ENCODE data around the gene CFAP91. TPM values are rescaled to one million over a fixed set of nuclear protein-coding genes. Genes with fewer than 3 reads are reported as not detected.

Gene CFAP91
- total RNA-seq = 0.45 and 0.50 TPM in 2 replicates

DNA sequence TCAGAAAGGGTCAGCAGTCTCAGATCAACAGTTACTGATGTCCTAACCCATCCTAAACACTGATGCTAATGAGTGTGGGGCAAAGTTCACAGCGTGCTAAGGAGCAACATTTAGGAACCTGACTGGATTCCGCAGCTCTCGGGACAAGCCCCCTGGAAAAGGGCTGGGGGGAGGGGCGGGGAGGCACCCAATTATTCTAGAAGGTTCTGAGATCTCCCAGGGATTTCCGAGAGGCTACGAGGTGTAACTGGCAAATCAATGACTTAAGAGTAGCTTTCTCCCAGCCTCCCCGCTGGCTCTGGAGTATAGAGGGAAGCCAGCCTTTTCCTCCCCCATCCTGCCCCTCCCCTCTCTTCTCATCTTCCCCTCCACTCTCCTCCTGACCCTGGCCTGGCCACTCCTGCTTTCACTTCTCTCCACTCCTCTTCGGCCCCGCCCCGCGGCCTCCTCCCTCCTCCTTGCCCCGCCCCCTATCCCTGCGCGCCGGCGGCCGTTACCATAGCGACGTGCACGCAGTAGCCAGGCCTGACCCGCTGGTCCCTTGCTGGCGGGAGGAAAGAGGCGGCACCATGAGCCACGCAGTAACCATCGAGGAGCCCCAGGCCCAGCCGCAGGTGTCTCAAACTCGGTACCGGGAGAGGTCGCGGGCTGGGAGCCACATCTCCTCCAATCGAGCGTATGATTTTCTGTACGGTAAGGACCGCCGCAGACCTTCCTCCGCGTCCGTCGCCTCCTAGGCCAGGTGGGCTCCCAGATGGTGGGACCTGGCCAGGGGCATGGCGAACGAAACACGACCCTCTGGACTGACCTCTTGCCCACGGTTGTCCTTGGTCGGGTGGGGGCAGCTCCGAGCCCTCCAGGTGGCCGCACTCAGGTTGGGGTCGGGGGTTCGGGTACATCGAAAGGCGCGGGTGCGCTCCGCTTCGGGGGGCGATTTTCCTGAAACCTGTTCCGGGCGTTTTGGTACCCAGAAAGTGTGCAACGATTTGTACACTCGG is at the start of gene CFAP91:
CFAP91 (plus strand) TSS at position 493 of the 998 bp plus-strand sequence; CDS start at position 570, 77 bp downstream.

DNA sequence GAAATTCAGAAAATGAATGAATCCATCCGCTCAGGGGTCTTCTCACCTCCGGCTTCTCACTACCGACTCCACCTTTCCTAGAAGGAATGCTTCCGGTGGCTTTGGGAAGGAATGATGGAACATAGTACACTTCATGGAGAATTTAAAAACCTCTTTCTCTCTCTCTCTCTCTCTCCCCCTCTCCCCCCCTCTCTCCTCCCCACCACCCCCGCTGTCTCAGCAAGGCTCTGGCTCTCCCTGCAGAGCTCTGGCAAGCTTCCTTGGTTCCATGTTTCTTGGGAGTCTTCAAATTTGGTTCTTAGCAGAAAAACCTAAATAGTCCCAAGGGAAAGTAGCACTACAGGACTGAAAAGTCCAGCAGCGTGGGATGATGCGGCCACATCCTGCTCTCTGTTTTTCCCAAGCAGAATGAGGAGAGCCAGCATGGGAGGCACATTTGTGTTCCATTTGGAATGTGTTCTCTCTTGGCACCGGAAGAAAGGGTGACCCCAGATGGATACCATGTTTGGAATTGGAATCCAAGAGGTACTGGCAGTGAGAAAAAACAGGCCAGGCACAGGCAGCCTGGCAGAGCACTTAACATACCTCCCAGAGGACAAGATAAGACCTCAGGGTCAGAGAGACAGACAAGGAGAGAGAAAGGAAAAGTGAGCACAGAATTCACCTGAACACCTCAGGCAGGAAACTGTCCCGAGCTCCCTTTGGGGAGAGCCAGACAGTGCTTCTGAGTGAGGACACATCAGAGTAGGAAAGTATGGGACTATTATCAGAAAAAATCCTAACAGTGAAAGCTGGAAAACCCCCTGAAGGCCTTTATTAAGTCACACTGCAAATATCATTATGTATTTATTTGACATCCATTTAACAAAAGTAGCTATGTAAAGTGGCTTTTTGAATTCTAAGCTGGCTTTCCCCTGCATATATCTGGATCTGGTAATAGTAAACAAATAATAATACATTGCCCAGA is 42.1 kb upstream of the CFAP91 start, which contains the start of gene POPDC2:
POPDC2 (minus strand) TSS at position 116 of the 967 bp plus-strand sequence. CDS start 166 bp downstream, outside the sequence.

DNA sequence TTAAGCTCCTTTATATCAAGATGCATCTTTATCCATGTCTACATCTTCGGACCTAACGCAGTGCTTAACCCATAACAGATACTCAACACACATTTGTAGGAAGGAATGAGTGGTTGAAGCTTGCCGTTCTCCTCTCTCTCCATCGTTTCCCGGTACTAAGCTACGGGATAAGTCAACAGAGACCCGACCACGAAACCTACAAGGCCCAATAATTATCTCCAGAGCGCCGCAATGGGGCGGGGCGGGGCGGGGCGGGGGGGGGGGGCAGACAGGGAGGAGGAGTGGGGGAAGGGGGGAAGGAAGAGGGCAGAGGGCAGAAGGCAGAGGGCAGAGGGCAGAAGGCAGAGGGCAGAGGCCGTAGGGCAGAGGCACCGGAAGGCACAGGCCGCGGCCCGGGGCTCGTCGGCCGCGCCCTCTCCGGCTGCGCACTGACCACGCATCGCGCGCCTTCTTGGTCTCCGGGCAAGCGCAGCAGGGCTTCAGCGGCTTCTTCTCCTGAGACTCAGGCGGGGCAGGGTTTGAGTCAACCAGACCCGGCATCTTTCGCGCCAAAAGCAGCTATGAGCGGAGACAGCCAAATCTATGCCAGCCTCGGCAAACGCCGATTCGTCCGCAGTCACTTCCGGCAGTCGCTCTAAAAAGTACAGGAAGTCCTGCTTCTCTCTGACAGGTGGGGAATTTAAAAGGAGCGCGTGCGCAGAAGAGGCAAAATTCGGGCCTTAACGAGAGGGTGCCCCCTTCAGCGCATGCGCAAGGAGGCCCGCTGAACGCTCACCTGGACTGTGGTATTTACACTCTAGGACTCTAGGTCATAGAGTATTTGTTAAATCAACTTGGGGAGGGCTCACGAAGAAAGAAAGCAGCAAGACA is 25.8 kb upstream of the CFAP91 start, which contains the start of gene COX17:
COX17 (minus strand) TSS at position 636 of the 870 bp plus-strand sequence; CDS start at position 540, 96 bp downstream.

Other genes with a start within 250 kb of the CFAP91 start
- gene TMEM39A, start 239.4 kb upstream of the CFAP91 start, total RNA-seq = 33.3 and 34.3 TPM in 2 replicates
- 11.3 and 12.6 TPM in 2 replicates for gene POGLUT1, start 234.1 kb upstream of the CFAP91 start, total RNA-seq
- 57.7 and 71.5 TPM in 2 replicates for gene TIMMDC1, start 204.5 kb upstream of the CFAP91 start, total RNA-seq
- gene CD80, start 143.4 kb upstream of the CFAP91 start, total RNA-seq = not detected in 2 replicates
- gene ADPRH, start 123.5 kb upstream of the CFAP91 start, total RNA-seq = 2.0 and 2.7 TPM in 2 replicates
- gene PLA1A, start 105.1 kb upstream of the CFAP91 start, total RNA-seq = not detected in 2 replicates
- gene POPDC2, start 42.4 kb upstream of the CFAP91 start, total RNA-seq = not detected in 2 replicates
- 23.4 and 24.2 TPM in 2 replicates for gene COX17, start 25.6 kb upstream of the CFAP91 start, total RNA-seq
- gene NR1I2, start 79.1 kb downstream of the CFAP91 start, total RNA-seq = under 0.01 and 0.34 TPM in 2 replicates

Measured in bronchus fibroblast of lung (primary cell).